Cardiac fibroblast (primary cell): Measurements from ENCODE around the gene NOS3.

ENCODE experiments used
- DNase-seq, 2 donors: peaks; one replicate each; pipeline versions ENCODE4 v3.0.0 to v3.0.0-alpha.2; 2010; ENCODE audit warnings: low read depth in 2 of 2
- H3K4me3 ChIP-seq, 2 donors: replicated peaks in 1 of 2; 1 replicate in 1 of 2; 2 replicates in 1 of 2; pipeline ENCODE4 v1.5.1; 2011; ENCODE audit warnings: low read depth in 2 of 2, low read length in 2 of 2, mild to moderate bottlenecking in 2 of 2, moderate library complexity in 1 of 2
- TF ChIP-seq, protein P1 (sequence below): IDR thresholded peaks from one replicate; pipeline ENCODE4 v1.5.1; 2011; ENCODE audit warnings: low read depth, mild to moderate bottlenecking, low read length, inconsistent platforms

NOS3 gene

DNA sequence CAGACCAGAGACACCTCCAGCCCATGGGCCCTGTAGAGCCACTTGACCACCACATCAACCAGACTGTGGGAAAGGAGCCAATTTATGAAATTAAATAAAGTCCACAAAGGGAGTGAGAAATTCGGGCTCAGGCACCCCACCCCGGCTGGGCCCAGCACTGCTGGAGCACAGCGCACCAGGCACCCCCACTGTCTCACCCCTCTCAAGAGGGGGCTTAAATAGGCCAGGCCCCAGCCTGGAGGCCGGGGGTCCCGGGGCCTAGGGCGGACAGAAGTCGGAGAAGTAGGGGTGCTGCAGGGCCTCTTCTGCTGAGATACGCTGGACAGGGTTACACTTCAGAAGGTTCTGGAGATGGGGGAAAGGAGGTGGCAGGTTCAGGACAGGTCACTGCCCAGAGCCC, 62.9 kb downstream of the NOS3 start:
- TF ChIP-seq, protein P1, sequence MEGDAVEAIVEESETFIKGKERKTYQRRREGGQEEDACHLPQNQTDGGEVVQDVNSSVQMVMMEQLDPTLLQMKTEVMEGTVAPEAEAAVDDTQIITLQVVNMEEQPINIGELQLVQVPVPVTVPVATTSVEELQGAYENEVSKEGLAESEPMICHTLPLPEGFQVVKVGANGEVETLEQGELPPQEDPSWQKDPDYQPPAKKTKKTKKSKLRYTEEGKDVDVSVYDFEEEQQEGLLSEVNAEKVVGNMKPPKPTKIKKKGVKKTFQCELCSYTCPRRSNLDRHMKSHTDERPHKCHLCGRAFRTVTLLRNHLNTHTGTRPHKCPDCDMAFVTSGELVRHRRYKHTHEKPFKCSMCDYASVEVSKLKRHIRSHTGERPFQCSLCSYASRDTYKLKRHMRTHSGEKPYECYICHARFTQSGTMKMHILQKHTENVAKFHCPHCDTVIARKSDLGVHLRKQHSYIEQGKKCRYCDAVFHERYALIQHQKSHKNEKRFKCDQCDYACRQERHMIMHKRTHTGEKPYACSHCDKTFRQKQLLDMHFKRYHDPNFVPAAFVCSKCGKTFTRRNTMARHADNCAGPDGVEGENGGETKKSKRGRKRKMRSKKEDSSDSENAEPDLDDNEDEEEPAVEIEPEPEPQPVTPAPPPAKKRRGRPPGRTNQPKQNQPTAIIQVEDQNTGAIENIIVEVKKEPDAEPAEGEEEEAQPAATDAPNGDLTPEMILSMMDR, result no peak
- DNase-seq, result no peak
- H3K4me3 ChIP-seq, result no peak overlapping the region

DNA sequence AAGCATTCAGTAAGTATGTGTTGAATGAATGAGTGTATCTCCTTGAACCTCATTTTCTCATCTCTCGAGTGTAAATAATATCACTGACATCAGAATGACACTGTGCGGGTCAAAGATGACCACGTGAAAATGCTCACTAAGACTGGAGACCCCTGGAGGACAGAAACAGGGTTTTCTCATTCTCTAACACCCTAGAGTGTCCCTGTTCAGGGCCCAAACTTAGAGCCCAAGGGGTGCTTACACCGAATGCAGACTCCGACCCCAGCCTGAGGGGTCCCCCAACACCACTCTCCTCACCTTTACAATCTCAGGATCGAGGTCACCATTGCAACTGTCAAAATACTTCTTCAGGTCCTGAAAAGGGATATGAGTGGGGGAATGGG, 65.5 kb downstream of the NOS3 start:
- no peak for DNase-seq
- no peak overlapping the region for H3K4me3 ChIP-seq
- TF ChIP-seq, protein P1, result no peak

- peak overlapping the region; percentile 69 to 73 for H3K4me3 ChIP-seq
- no peak for DNase-seq
- TF ChIP-seq, protein P1, result no peak
Measured at GRCh38 chr7:151056666-151057505, 66.1 kb downstream of the NOS3 start.

DNA sequence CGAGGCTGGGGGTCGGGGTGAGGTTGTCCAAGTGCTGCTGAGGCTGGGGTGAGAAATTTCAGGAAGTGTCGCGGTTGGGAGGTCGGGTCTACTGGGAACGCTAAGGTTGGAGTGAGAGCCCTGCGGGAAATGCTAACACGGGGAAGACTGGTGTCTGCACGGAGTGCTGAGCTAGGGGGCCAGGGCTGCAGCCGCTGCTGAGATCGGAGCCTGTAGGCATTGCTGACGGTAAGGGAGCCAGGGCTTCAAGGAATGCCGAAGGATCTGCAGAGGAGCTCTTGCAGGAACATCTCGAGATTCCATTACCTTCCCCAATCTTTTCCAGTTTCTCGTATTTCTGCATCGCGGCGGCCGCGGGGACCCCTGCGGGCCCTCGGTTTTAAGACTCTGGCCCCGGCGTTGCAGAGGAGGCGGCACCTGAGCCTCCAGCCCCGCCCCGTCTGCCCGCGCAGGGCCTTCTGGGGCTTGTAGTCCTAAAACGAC, 66.7 kb downstream of the NOS3 start, which contains the start of gene CDK5:
TSS of gene CDK5 (minus strand) at position 392 of the 483 bp plus-strand sequence. CDS start at position 343, 49 bp downstream.
- no peak for DNase-seq
- TF ChIP-seq, protein P1, result no peak
- H3K4me3 ChIP-seq, result peak within 1 kb of the TSS; percentile 69 to 73

GRCh38 chr7:151057989-151058780, 67.4 kb downstream of the NOS3 start:
- TF ChIP-seq, protein P1, result no peak
- H3K4me3 ChIP-seq, result peak overlapping the region; percentile 69 to 73
- DNase-seq, result peak; percentile 100

- peak in 1 of 2 donors; percentile 19 for DNase-seq
- peak overlapping the region; percentile 41 to 69 for H3K4me3 ChIP-seq
- TF ChIP-seq, protein P1, result no peak
Measured at GRCh38 chr7:151058781-151059366, 68.1 kb downstream of the NOS3 start.
